CD14-positive monocyte (primary cell): ENCODE data around the gene NKAIN2. TPM values are rescaled to one million over a fixed set of nuclear protein-coding genes. Genes with fewer than 3 reads are reported as not detected.
A peak's percentile ranks its signal among the peaks of the same experiment; 100 is the strongest.

Source experiments
- DNase-seq, 3 donors: peaks; one replicate each; pipeline ENCODE4 v3.0.0-alpha.2; 2011 to 2022
- H2AFZ ChIP-seq: 2 replicates; pipeline ENCODE4 v1.6.0; 2012; ENCODE audit warnings: mild to moderate bottlenecking, low read depth, low read length, inconsistent platforms; ENCODE audit not compliant: insufficient read depth, poor library complexity, severe bottlenecking
- H3K27ac ChIP-seq, 2 donors: 1 replicate in 1 of 2; 2 replicates in 1 of 2; pipeline ENCODE4 v1.5.1; 2012 to 2013; ENCODE audit warnings: low read length in 2 of 2, control low read depth in 1 of 2, inconsistent platforms in 1 of 2, low read depth in 1 of 2, mild to moderate bottlenecking in 1 of 2
- H3K27me3 ChIP-seq, 2 donors: one replicate each; pipeline versions ENCODE4 v1.6.0 to v1.6.1; 2011 to 2013; ENCODE audit warnings: low read length in 2 of 2; ENCODE audit not compliant: control insufficient read depth in 2 of 2, insufficient read depth in 2 of 2
- H3K36me3 ChIP-seq, 2 donors: replicated peaks in 1 of 2; 1 replicate in 1 of 2; 2 replicates in 1 of 2; pipeline versions ENCODE4 v1.5.1 to v1.6.1; 2012 to 2013; ENCODE audit warnings: low read length in 2 of 2, control low read depth in 1 of 2, inconsistent platforms in 1 of 2, mild to moderate bottlenecking in 1 of 2; ENCODE audit not compliant: insufficient read depth in 2 of 2, control insufficient read depth in 1 of 2
- H3K4me1 ChIP-seq, 2 donors: 1 replicate in 1 of 2; 2 replicates in 1 of 2; pipeline versions ENCODE4 v1.5.1 to v1.6.1; 2012 to 2013; ENCODE audit warnings: low read length in 2 of 2, control low read depth in 1 of 2, inconsistent platforms in 1 of 2, mild to moderate bottlenecking in 1 of 2, moderate library complexity in 1 of 2; ENCODE audit not compliant: insufficient read depth in 2 of 2, control insufficient read depth in 1 of 2
- H3K4me2 ChIP-seq: replicated peaks from 2 replicates; pipeline ENCODE3; 2012; ENCODE audit warnings: low read length, moderate library complexity, mild to moderate bottlenecking; ENCODE audit not compliant: poor library complexity, severe bottlenecking; ENCODE audit errors: extremely low read depth
- H3K4me3 ChIP-seq, 3 experiments: fragments of 200-600 bp in 1 of 3; sonication (generic) in 1 of 3; replicated peaks in 1 of 3; 1 replicate in 2 of 3; 2 replicates in 1 of 3; pipeline ENCODE4 v1.5.1; 2011 to 2013; ENCODE audit warnings: low read length in 3 of 3, mild to moderate bottlenecking in 3 of 3, control low read depth in 2 of 3, low read depth in 2 of 3, inconsistent platforms in 1 of 3, moderate library complexity in 1 of 3
- H3K79me2 ChIP-seq: 2 replicates; pipeline ENCODE4 v1.6.0; 2012; ENCODE audit warnings: mild to moderate bottlenecking, control low read depth, inconsistent platforms, low read length, moderate library complexity; ENCODE audit not compliant: insufficient read depth
- H3K9ac ChIP-seq: 2 replicates; pipeline ENCODE4 v1.6.0; 2017; ENCODE audit warnings: low read length, mild to moderate bottlenecking; ENCODE audit not compliant: insufficient read depth, poor library complexity, severe bottlenecking
- H3K9me3 ChIP-seq, 2 donors: replicated peaks in 1 of 2; 1 replicate in 1 of 2; 2 replicates in 1 of 2; pipeline versions ENCODE4 v1.5.1 to v1.6.1; 2012 to 2013; ENCODE audit warnings: low read length in 2 of 2, control low read depth in 1 of 2; ENCODE audit not compliant: control insufficient read depth in 1 of 2, insufficient read depth in 1 of 2
- H4K20me1 ChIP-seq: 2 replicates; pipeline ENCODE4 v1.6.0; 2012; ENCODE audit warnings: mild to moderate bottlenecking, low read length, control low read depth, moderate library complexity; ENCODE audit not compliant: insufficient read depth
- H3K27ac Mint-ChIP-seq, 7 donors: one replicate each; pipeline ENCODE4 v1.8.0; 2020; ENCODE audit warnings: mild to moderate bottlenecking in 7 of 7, mixed read lengths in 7 of 7, moderate library complexity in 6 of 7, inconsistent platforms in 2 of 7
- H3K27me3 Mint-ChIP-seq, 3 donors: one replicate each; pipeline ENCODE4 v1.8.0; 2021 to 2022; ENCODE audit warnings: low read depth in 3 of 3, mild to moderate bottlenecking in 3 of 3, mixed read lengths in 3 of 3, moderate library complexity in 3 of 3, inconsistent platforms in 1 of 3
- H3K36me3 Mint-ChIP-seq, 2 donors: one replicate each; pipeline ENCODE4 v1.8.0; 2020; ENCODE audit warnings: mixed read lengths in 2 of 2, inconsistent platforms in 1 of 2, mild to moderate bottlenecking in 1 of 2
- H3K4me1 Mint-ChIP-seq: one replicate; pipeline ENCODE4 v1.8.0; 2020; ENCODE audit warnings: mild to moderate bottlenecking, mixed read lengths
- H3K4me3 Mint-ChIP-seq, 2 donors: one replicate each; pipeline ENCODE4 v1.8.0; 2020; ENCODE audit warnings: mild to moderate bottlenecking in 2 of 2, mixed read lengths in 2 of 2, moderate library complexity in 1 of 2
- H3K9me3 Mint-ChIP-seq, 7 donors: one replicate each; pipeline ENCODE4 v1.8.0; 2020 to 2022; ENCODE audit warnings: mixed read lengths in 7 of 7, mild to moderate bottlenecking in 6 of 7, moderate library complexity in 6 of 7, inconsistent platforms in 2 of 7
- WGBS: methylation state at CpG from one replicate; pipeline ENCODE4 v1.1.5; 2013; ENCODE audit warnings: missing lambda C conversion rate; ENCODE audit not compliant: insufficient coverage; 5-methylcytosine and 5-hydroxymethylcytosine counted together
- intact Hi-C, 2 donors: fragments of 100-400 bp; cut with micrococcal nuclease; formaldehyde crosslinking; loops; one replicate each; pipeline versions ENCODE4 v1.15.0 to v1.15.1; 2023
- polyA plus RNA-seq, 3 donors: library from polyadenylated mRNA; depleted of rRNA in 1 of 3; unstranded in 2 of 3; stranded (reverse) in 1 of 3; fragments of 300-500 nt in 2 of 3; fragments of >200 nt in 1 of 3; fragmentation: Illumina TruSeq in 2 of 3; gene quantifications; 1 replicate in 2 of 3; 2 replicates in 1 of 3; pipeline ENCODE4 v1.2.3, GENCODE V29; 2012 to 2021
- TF ChIP-seq, protein P1 (sequence below): fragments of 200-600 bp; IDR thresholded peaks from one replicate; pipeline ENCODE4 v1.8.0; 2022; ENCODE audit warnings: antibody characterized with exemption, mild to moderate bottlenecking

NKAIN2 gene
- polyA plus RNA-seq, 3 donors = not detected

GRCh38 chr6:124434421-124434820 is 630.8 kb downstream of the NKAIN2 start:
- peak; percentile 8 to 54 (median 48) for DNase-seq
- Histone ChIP-seq H3K4me3 (no peak overlapping the region), H3K9me3 (no peaks in the 10 kb centered on the region), H3K4me1 (peaks cover 30 to 31% of the 10 kb centered on the region in 2 donors), H4K20me1 (no peaks in the 10 kb centered on the region), H3K79me2 (no peaks in the 10 kb centered on the region), H2AFZ (peak overlapping the region; percentile 34), H3K9ac (no peak overlapping the region), H3K36me3 (no peaks in the 10 kb centered on the region), H3K27ac (peak overlapping the region in 1 of 2 donors; percentile 74), H3K4me2 (peak overlapping the region; percentile 10), H3K27me3 (no peaks in the 10 kb centered on the region)
- intact Hi-C loops = no loop called here
- H3K27ac Mint-ChIP-seq = peak overlapping the region; percentile 64 to 82 (median 70)
- WGBS = no CpG with 5 or more reads among the region's 2 CpGs
- peaks cover 0 to 3% (median 0%) of the 10 kb centered on the region in 7 donors for H3K9me3 Mint-ChIP-seq
- H3K4me1 Mint-ChIP-seq = peaks cover 40% of the 10 kb centered on the region
- TF ChIP-seq, protein P1, sequence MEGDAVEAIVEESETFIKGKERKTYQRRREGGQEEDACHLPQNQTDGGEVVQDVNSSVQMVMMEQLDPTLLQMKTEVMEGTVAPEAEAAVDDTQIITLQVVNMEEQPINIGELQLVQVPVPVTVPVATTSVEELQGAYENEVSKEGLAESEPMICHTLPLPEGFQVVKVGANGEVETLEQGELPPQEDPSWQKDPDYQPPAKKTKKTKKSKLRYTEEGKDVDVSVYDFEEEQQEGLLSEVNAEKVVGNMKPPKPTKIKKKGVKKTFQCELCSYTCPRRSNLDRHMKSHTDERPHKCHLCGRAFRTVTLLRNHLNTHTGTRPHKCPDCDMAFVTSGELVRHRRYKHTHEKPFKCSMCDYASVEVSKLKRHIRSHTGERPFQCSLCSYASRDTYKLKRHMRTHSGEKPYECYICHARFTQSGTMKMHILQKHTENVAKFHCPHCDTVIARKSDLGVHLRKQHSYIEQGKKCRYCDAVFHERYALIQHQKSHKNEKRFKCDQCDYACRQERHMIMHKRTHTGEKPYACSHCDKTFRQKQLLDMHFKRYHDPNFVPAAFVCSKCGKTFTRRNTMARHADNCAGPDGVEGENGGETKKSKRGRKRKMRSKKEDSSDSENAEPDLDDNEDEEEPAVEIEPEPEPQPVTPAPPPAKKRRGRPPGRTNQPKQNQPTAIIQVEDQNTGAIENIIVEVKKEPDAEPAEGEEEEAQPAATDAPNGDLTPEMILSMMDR = no peak
- peaks cover 0 to 3% (median 2%) of the 10 kb centered on the region in 3 donors for H3K27me3 Mint-ChIP-seq
- peak overlapping the region in 1 of 2 donors; percentile 13 for H3K4me3 Mint-ChIP-seq
- H3K36me3 Mint-ChIP-seq = no peaks in the 10 kb centered on the region

- no peak overlapping the region for H3K27ac Mint-ChIP-seq
- peaks cover 40% of the 10 kb centered on the region for H3K4me1 Mint-ChIP-seq
- Histone ChIP-seq H3K79me2 (no peaks in the 10 kb centered on the region), H4K20me1 (no peaks in the 10 kb centered on the region), H3K4me1 (peaks cover 30 to 31% of the 10 kb centered on the region in 2 donors), H3K27me3 (no peaks in the 10 kb centered on the region), H3K27ac (no peak overlapping the region), H2AFZ (peak overlapping the region; percentile 18), H3K4me3 (no peak overlapping the region), H3K4me2 (no peak overlapping the region), H3K36me3 (no peaks in the 10 kb centered on the region), H3K9ac (no peak overlapping the region), H3K9me3 (no peaks in the 10 kb centered on the region)
- DNase-seq = no peak
- 86% methylated on average over 3 of the region's 3 CpGs for WGBS
- TF ChIP-seq, protein P1 = no peak
- intact Hi-C loops = no loop called here
- H3K27me3 Mint-ChIP-seq = peaks cover 0 to 3% (median 2%) of the 10 kb centered on the region in 3 donors
- H3K9me3 Mint-ChIP-seq = peaks cover 0 to 4% (median 0%) of the 10 kb centered on the region in 7 donors
- H3K36me3 Mint-ChIP-seq = no peaks in the 10 kb centered on the region
- no peak overlapping the region for H3K4me3 Mint-ChIP-seq
Observed at GRCh38 chr6:124436803-124437202, 633.1 kb downstream of the NKAIN2 start.
